Transverse colon (tissue), 4 donors: Measurements from ENCODE around the gene TBX21. TPM values are rescaled to one million over a fixed set of nuclear protein-coding genes. Genes with fewer than 3 reads are reported as not detected.

Experiments used
- DNase-seq: peaks from one replicate; pipeline ENCODE4 v3.0.0-alpha.2; 2019
- H3K27ac ChIP-seq, 4 donors: fragments of 200-600 bp; sonication (generic); 2 replicates each; pipeline ENCODE4 v1.5.1; 2016 to 2018; ENCODE audit warnings: inconsistent platforms in 4 of 4
- H3K27me3 ChIP-seq: fragments of 200-600 bp; sonication (generic); 2 replicates; pipeline ENCODE4 v1.5.1; 2017; ENCODE audit warnings: inconsistent platforms
- H3K36me3 ChIP-seq, 4 donors: fragments of 200-600 bp; sonication (generic); 2 replicates each; pipeline ENCODE4 v1.5.1; 2017 to 2019; ENCODE audit warnings: inconsistent platforms in 4 of 4
- H3K4me1 ChIP-seq, 4 donors: fragments of 200-600 bp; sonication (generic); 2 replicates each; pipeline ENCODE4 v1.5.1; 2017 to 2020; ENCODE audit warnings: inconsistent platforms in 4 of 4
- H3K4me3 ChIP-seq, 4 donors: fragments of 200-600 bp; sonication (generic); 1 replicate in 1 of 4; 2 replicates in 3 of 4; pipeline versions ENCODE4 v1.5.1 to v1.6.1; 2017 to 2019; ENCODE audit warnings: inconsistent platforms in 4 of 4
- H3K9me3 ChIP-seq, 2 donors: fragments of 200-600 bp; sonication (generic); 2 replicates each; pipeline ENCODE4 v1.5.1; 2017 to 2019; ENCODE audit warnings: inconsistent platforms in 2 of 2
- CTCF ChIP-seq, 5 experiments: fragments of 200-600 bp in 3 of 5; fragments of 450-650 bp in 2 of 5; sonication (generic) in 3 of 5; IDR thresholded peaks; 1 replicate in 2 of 5; 2 replicates in 3 of 5; pipeline ENCODE4 v1.5.1; 2016 to 2017; ENCODE audit warnings: antibody characterized with exemption in 5 of 5, inconsistent platforms in 3 of 5, mild to moderate bottlenecking in 2 of 5, moderate library complexity in 1 of 5
- EP300 ChIP-seq: sonication (generic); formaldehyde crosslinking; IDR thresholded peaks from one replicate; pipeline ENCODE4 v1.6.1; 2017; ENCODE audit warnings: antibody characterized with exemption, low read depth
- POLR2A ChIP-seq: fragments of 450-650 bp; IDR thresholded peaks from one replicate; pipeline ENCODE4 v1.6.1; 2016; ENCODE audit warnings: antibody characterized with exemption, mild to moderate bottlenecking, moderate library complexity
- POLR2AphosphoS5 ChIP-seq, 3 donors: sonication (generic); formaldehyde crosslinking; IDR thresholded peaks; one replicate each; pipeline ENCODE4 v1.6.1; 2016; ENCODE audit warnings: antibody characterized with exemption in 3 of 3
- WGBS, 2 donors: methylation state at CpG; one replicate each; pipeline ENCODE4 v1.1.5; 2018; ENCODE audit warnings: low coverage in 1 of 2; 5-methylcytosine and 5-hydroxymethylcytosine counted together
- in situ Hi-C, 4 donors: fragments of 200-750 bp; cut with MboI; loops; one replicate each; pipeline versions ENCODE4 v1.15.0 to v1.15.1; 2017; ENCODE audit warnings: low sequenced_read_pairs in 3 of 4, low pct_ligation_motif_present in 1 of 4, low pct_unique_long_range_greater_than_20kb in 1 of 4
- intact Hi-C: fragments of 100-400 bp; cut with DNase I; formaldehyde crosslinking; loops from one replicate; pipeline ENCODE4 v1.15.1; 2023; ENCODE audit warnings: low total_unique reads
- total RNA-seq, 4 donors: library from RNA; depleted of rRNA; stranded (reverse); fragments of >200 nt; gene quantifications; one replicate each; pipeline ENCODE4 v1.1.0, GENCODE V29; 2016

TBX21 gene
- total RNA-seq, 4 donors from 2014 or later = 0.27 to 18.3 (median 4.9) TPM; not detected in 1

GRCh38 chr17:47725446-47726111, 7.5 kb upstream of the TBX21 start:
- H3K27ac ChIP-seq = no peak overlapping the region
- no peaks in the 10 kb centered on the region for H3K36me3 ChIP-seq
- 69% methylated on average over 13 of the region's 13 CpGs; no CpG with 5 or more reads in 1 of the 2 donors for WGBS, 2 donors
- no peak for TF ChIP-seq POLR2A
- no peak for TF ChIP-seq EP300
- TF ChIP-seq POLR2AphosphoS5 (IDR thresholded peaks at IDR 0.05) = no peak
- TF ChIP-seq CTCF (IDR thresholded peaks at IDR 0.05) = no peak
- H3K27me3 ChIP-seq = peaks cover 52% of the 10 kb centered on the region
- H3K9me3 ChIP-seq = no peaks in the 10 kb centered on the region
- peaks cover 0 to 9% (median 6%) of the 10 kb centered on the region in 4 donors for H3K4me1 ChIP-seq
- intact Hi-C loops = no loop called here
- no peak for DNase-seq
- no peak overlapping the region for H3K4me3 ChIP-seq
- in situ Hi-C loops = no loop called here

GRCh38 chr17:47726796-47727703, 6.0 kb upstream of the TBX21 start:
- Histone ChIP-seq H3K4me1 (no peaks in the 10 kb centered on the region), H3K4me3 (no peak overlapping the region), H3K36me3 (no peaks in the 10 kb centered on the region), H3K27me3 (peaks cover 52% of the 10 kb centered on the region), H3K27ac (no peak overlapping the region), H3K9me3 (no peaks in the 10 kb centered on the region)
- in situ Hi-C loops = no loop called here
- intact Hi-C loops = no loop called here
- TF ChIP-seq EP300 (no peak), CTCF (IDR thresholded peaks at IDR 0.05) (no peak), POLR2AphosphoS5 (IDR thresholded peaks at IDR 0.05) (no peak), POLR2A (no peak)
- no peak for DNase-seq
- WGBS, 2 donors = 90 to 93% methylated on average over 8 to 12 of the region's 12 CpGs

GRCh38 chr17:47727704-47728036, 5.4 kb upstream of the TBX21 start:
- intact Hi-C loops = no loop called here
- H3K4me1 ChIP-seq = peaks cover 0 to 3% (median under 1%) of the 10 kb centered on the region in 4 donors
- no peaks in the 10 kb centered on the region for H3K36me3 ChIP-seq
- in situ Hi-C loops = no loop called here
- no peak overlapping the region for H3K4me3 ChIP-seq
- no peak for TF ChIP-seq CTCF (IDR thresholded peaks at IDR 0.05)
- no peak for TF ChIP-seq POLR2A
- no peak for TF ChIP-seq POLR2AphosphoS5 (IDR thresholded peaks at IDR 0.05)
- no peak for TF ChIP-seq EP300
- no peak overlapping the region for H3K27ac ChIP-seq
- WGBS, 2 donors = 78% methylated on average over 8 of the region's 9 CpGs; no CpG with 5 or more reads in 1 of the 2 donors
- H3K27me3 ChIP-seq = peaks cover 52% of the 10 kb centered on the region
- DNase-seq = no peak
- no peaks in the 10 kb centered on the region for H3K9me3 ChIP-seq

- in situ Hi-C loops = no loop called here
- intact Hi-C loops = no loop called here
- DNase-seq = no peak
- Histone ChIP-seq H3K27ac (no peak overlapping the region), H3K4me3 (no peak overlapping the region), H3K4me1 (peaks cover 0 to 10% (median 6%) of the 10 kb centered on the region in 4 donors), H3K27me3 (peaks cover 54% of the 10 kb centered on the region), H3K9me3 (no peaks in the 10 kb centered on the region), H3K36me3 (no peaks in the 10 kb centered on the region)
- 76 to 81% methylated on average over 4 of the region's 4 CpGs for WGBS, 2 donors
- TF ChIP-seq EP300 (no peak), POLR2AphosphoS5 (IDR thresholded peaks at IDR 0.05) (no peak), CTCF (IDR thresholded peaks at IDR 0.05) (no peak), POLR2A (no peak)
These were observed 4.7 kb upstream of the TBX21 start for GRCh38 chr17:47728214-47728877.
